GM10248 (cell line): Measurements from ENCODE around the gene SRRT.
A peak's percentile ranks its signal among the peaks of the same experiment; 100 is the strongest.

Experiments
- CTCF ChIA-PET: fragments of 300-600 bp; sonication (Branson Sonifier 250); formaldehyde crosslinking; extraction: SDS; loops from one replicate; lab custom pipeline; 2021; ENCODE audit warnings: antibody characterized with exemption; lab: Yijun Ruan, JAX
- POLR2A ChIA-PET: fragments of 350-650 bp; sonication (Branson Sonifier 250); formaldehyde crosslinking; extraction: SDS; loops from one replicate; lab custom pipeline; 2020; ENCODE audit warnings: antibody characterized with exemption; lab: Yijun Ruan, JAX
- DNase-seq: peaks from one replicate; pipeline ENCODE4 v3.0.0; 2012; ENCODE audit errors: extremely low spot score
- CTCF ChIP-seq: IDR thresholded peaks from 2 replicates; pipeline ENCODE4 v1.5.1; 2012; ENCODE audit warnings: mild to moderate bottlenecking, low read depth; ENCODE audit errors: extremely low read depth, missing control alignments, control extremely low read depth

The SRRT gene

GRCh38 chr7:100874577-100875355 lies at the start of gene SRRT:
Gene SRRT (plus strand): TSS chr7:100875103. CDS start chr7:100875591, 488 bp downstream.
- ChIA-PET CTCF (interaction anchor here (0.8 to 4.0 kb wide), 5 partner anchors 12 to 263 kb away, joined by 3 to 15 read pairs (median 5); partner anchors contain the start of genes POP7 and SLC12A9), POLR2A (interaction anchor here (0.6 to 5.1 kb wide), 9 partner anchors 10 to 343 kb away, joined by 3 to 46 read pairs (median 4); partner anchors contain the start of genes FBXO24, SLC12A9, UFSP1 and ZNHIT1)
- DNase-seq: peak; percentile 99
- no peak for TF ChIP-seq CTCF

GRCh38 chr7:100825215-100825671 lies 49.7 kb upstream of the SRRT start:
- TF ChIP-seq CTCF: no peak
- POLR2A ChIA-PET: no interaction called here
- CTCF ChIA-PET: interaction anchor here (1.4 kb wide), 2 partner anchors 18 to 26 kb away, joined by 3 read pairs; no protein-coding TSS in a partner anchor
- DNase-seq: no peak

GRCh38 chr7:100825751-100826513 lies 49.0 kb upstream of the SRRT start:
- no peak for TF ChIP-seq CTCF
- ChIA-PET CTCF (interaction anchor here (1.4 kb wide), 1 partner anchor 27 kb away, joined by 3 read pairs; no protein-coding TSS in a partner anchor), POLR2A (no interaction called here)
- DNase-seq: no peak

GRCh38 chr7:100826514-100827329 lies 48.2 kb upstream of the SRRT start:
- CTCF ChIA-PET: no interaction called here
- POLR2A ChIA-PET: no interaction called here
- DNase-seq: no peak
- no peak for TF ChIP-seq CTCF

GRCh38 chr7:100827330-100828226 lies 47.3 kb upstream of the SRRT start, which contains the start of gene EPHB4:
Gene EPHB4 (minus strand): TSS chr7:100827523. CDS start chr7:100827030, 493 bp downstream.
- POLR2A ChIA-PET: interaction anchor here (0.7 kb wide), 1 partner anchor 397 kb away, joined by 9 read pairs; no protein-coding TSS in a partner anchor
- DNase-seq: no peak
- CTCF ChIA-PET: interaction anchor here (1.3 to 2.6 kb wide), 2 partner anchors 20 to 25 kb away, joined by 3 to 8 read pairs; partner anchors contain the start of gene SLC12A9
- no peak for TF ChIP-seq CTCF
